ENCODE measurements around the gene FGL2. TPM values are rescaled to one million over a fixed set of nuclear protein-coding genes. Genes with fewer than 3 reads are reported as not detected.
"Not testable (repeated sequence)": the region's sequence is repeated elsewhere in the genome, so short reads cannot be mapped to it uniquely, and the experiment has no call there.

FGL2 gene
- total RNA-seq, 1 experiment from 2014 or later = not detected

- no peak for DNase-seq
- WGBS (ENCODE audit: extremely low coverage, insufficient read length, low lambda C conversion rate) = no CpG with 5 or more reads among the region's 4 CpGs
- H4K20me1 ChIP-seq (ENCODE audit: control insufficient read depth, insufficient read depth, insufficient read length) = no peaks in the 10 kb centered on the region
- H3K9me3 ChIP-seq (ENCODE audit: control insufficient read depth, low read depth, low read length) = no peaks in the 10 kb centered on the region
- Mint-ChIP-seq H3K36me3 (ENCODE audit: insufficient read depth in 1 of 3, low read depth in 3 of 3) (peaks cover 8 to 17% (median 14%) of the 10 kb centered on the region in 3 experiments; a peak in 5 of 7 replicates), H3K4me3 (no peak overlapping the region), H3K9me3 (peaks cover 14 to 18% of the 10 kb centered on the region in 2 experiments), H3K27me3 (ENCODE audit: low read depth) (no peaks in the 10 kb centered on the region), H3K4me1 (peaks cover 4 to 7% of the 10 kb centered on the region in 2 experiments; a peak in 3 of 4 replicates), H3K27ac (no peak overlapping the region)
- H2BK20ac ChIP-seq (ENCODE audit: low read depth, low read length, poor library complexity, severe bottlenecking) = no peak overlapping the region
- H2BK12ac ChIP-seq (ENCODE audit: insufficient read length, low read depth, low read length) = no peak overlapping the region
- H2BK15ac ChIP-seq (ENCODE audit: low read depth, low read length) = no peak overlapping the region
- H3T11ph ChIP-seq (ENCODE audit: low read length) = no peak overlapping the region
- no peak overlapping the region for H4K91ac ChIP-seq (ENCODE audit: insufficient read length, low read depth, low read length)
- H2BK120ac ChIP-seq (ENCODE audit: low read depth, low read length, poor library complexity, severe bottlenecking) = no peak overlapping the region
- TF ChIP-seq CTCF (conservative IDR thresholded peaks at IDR 0.05) = no peak
- no peak overlapping the region for H2AFZ ChIP-seq (ENCODE audit: low read length)
- no peak overlapping the region for H3K9ac ChIP-seq (ENCODE audit: extremely low read depth, insufficient read length, low read length)
- no peaks in the 10 kb centered on the region for H3K23me2 ChIP-seq (ENCODE audit: insufficient read length, low read depth, low read length, poor library complexity, severe bottlenecking)
- H3K14ac ChIP-seq (ENCODE audit: insufficient read depth, low read length) = no peak overlapping the region
- H3K79me2 ChIP-seq (ENCODE audit: insufficient read depth, low read length) = no peaks in the 10 kb centered on the region
- H2AK5ac ChIP-seq (ENCODE audit: insufficient read length, low read length) = no peak overlapping the region
- no peaks in the 10 kb centered on the region for H3K4me1 ChIP-seq (ENCODE audit: insufficient read depth, low read length)
- no peak overlapping the region for H3K4me2 ChIP-seq (ENCODE audit: insufficient read depth, insufficient read length, low read length)
- H4K8ac ChIP-seq (replicated peaks; ENCODE audit: insufficient read length, low read depth, low read length) = no peak overlapping the region
- H3K23ac ChIP-seq (ENCODE audit: insufficient read length, low read depth, low read length) = no peak overlapping the region
- no peaks in the 10 kb centered on the region for H3K79me1 ChIP-seq (ENCODE audit: insufficient read depth, low read depth, low read length, poor library complexity, severe bottlenecking)
- H3K18ac ChIP-seq (ENCODE audit: insufficient read length, low read depth, low read length) = no peak overlapping the region
- H2BK5ac ChIP-seq (ENCODE audit: insufficient read length, low read length) = no peak overlapping the region
- H3K27ac ChIP-seq (ENCODE audit: insufficient read length, low read depth, low read length) = no peak overlapping the region
- H4K5ac ChIP-seq (ENCODE audit: insufficient read length, low read depth, low read length) = no peak overlapping the region
- H3K27me3 ChIP-seq (ENCODE audit: insufficient read depth, low read length) = no peaks in the 10 kb centered on the region
- H3K56ac ChIP-seq (ENCODE audit: insufficient read length, low read depth, low read length) = no peak overlapping the region
- no peak overlapping the region for H3K4ac ChIP-seq (ENCODE audit: low read depth, low read length)
These were observed 22.4 kb upstream of the FGL2 start for GRCh38 chr7:77222065-77222464.

- not testable (repeated sequence) for H3K23me2 ChIP-seq (ENCODE audit: insufficient read length, low read depth, low read length, poor library complexity, severe bottlenecking)
- peaks cover 14 to 18% of the 10 kb centered on the region in 2 experiments for H3K9me3 Mint-ChIP-seq
These were observed 20.2 kb upstream of the FGL2 start for GRCh38 chr7:77219701-77220331.

More at GRCh38 chr7:77219701-77220331, 20.2 kb upstream of the FGL2 start:
- not testable (repeated sequence) for H2BK15ac ChIP-seq (ENCODE audit: low read depth, low read length); H4K5ac ChIP-seq (ENCODE audit: insufficient read length, low read depth, low read length); H2BK5ac ChIP-seq (ENCODE audit: insufficient read length, low read length); DNase-seq; H4K20me1 ChIP-seq (ENCODE audit: control insufficient read depth, insufficient read depth, insufficient read length); H3K4me3 Mint-ChIP-seq; H3K18ac ChIP-seq (ENCODE audit: insufficient read length, low read depth, low read length); H3K14ac ChIP-seq (ENCODE audit: insufficient read depth, low read length); H3K23ac ChIP-seq (ENCODE audit: insufficient read length, low read depth, low read length); H3K4me1 Mint-ChIP-seq; H3K27ac Mint-ChIP-seq; H3K27ac ChIP-seq (ENCODE audit: insufficient read length, low read depth, low read length); H3K4ac ChIP-seq (ENCODE audit: low read depth, low read length); H3K27me3 ChIP-seq (ENCODE audit: insufficient read depth, low read length); H3K4me2 ChIP-seq (ENCODE audit: insufficient read depth, insufficient read length, low read length); H2BK120ac ChIP-seq (ENCODE audit: low read depth, low read length, poor library complexity, severe bottlenecking); H3T11ph ChIP-seq (ENCODE audit: low read length); H2AFZ ChIP-seq (ENCODE audit: low read length); H3K79me2 ChIP-seq (ENCODE audit: insufficient read depth, low read length); H4K8ac ChIP-seq (replicated peaks; ENCODE audit: insufficient read length, low read depth, low read length); H3K9me3 ChIP-seq (ENCODE audit: control insufficient read depth, low read depth, low read length); H4K91ac ChIP-seq (ENCODE audit: insufficient read length, low read depth, low read length); H3K9ac ChIP-seq (ENCODE audit: extremely low read depth, insufficient read length, low read length); H3K27me3 Mint-ChIP-seq (ENCODE audit: low read depth); H2AK5ac ChIP-seq (ENCODE audit: insufficient read length, low read length); H3K56ac ChIP-seq (ENCODE audit: insufficient read length, low read depth, low read length); H2BK20ac ChIP-seq (ENCODE audit: low read depth, low read length, poor library complexity, severe bottlenecking); H2BK12ac ChIP-seq (ENCODE audit: insufficient read length, low read depth, low read length); H3K79me1 ChIP-seq (ENCODE audit: insufficient read depth, low read depth, low read length, poor library complexity, severe bottlenecking); H3K4me1 ChIP-seq (ENCODE audit: insufficient read depth, low read length)
- WGBS (ENCODE audit: extremely low coverage, insufficient read length, low lambda C conversion rate) = no CpG with 5 or more reads among the region's 10 CpGs
- H3K36me3 Mint-ChIP-seq (ENCODE audit: insufficient read depth in 1 of 3, low read depth in 3 of 3) = peaks cover 8 to 17% (median 14%) of the 10 kb centered on the region in 3 experiments; a peak in 5 of 7 replicates
